CD14-positive monocyte (primary cell): ENCODE results near the gene TOMM40L. TPM values are rescaled to one million over a fixed set of nuclear protein-coding genes. Genes with fewer than 3 reads are reported as not detected.
A peak's percentile ranks its signal among the peaks of the same experiment; 100 is the strongest.

ENCODE experiments used
- DNase-seq, 3 donors: peaks; one replicate each; pipeline ENCODE4 v3.0.0-alpha.2; 2011 to 2022
- H2AFZ ChIP-seq: 2 replicates; pipeline ENCODE4 v1.6.0; 2012; ENCODE audit warnings: mild to moderate bottlenecking, low read depth, low read length, inconsistent platforms; ENCODE audit not compliant: insufficient read depth, poor library complexity, severe bottlenecking
- H3K27ac ChIP-seq, 2 donors: 1 replicate in 1 of 2; 2 replicates in 1 of 2; pipeline ENCODE4 v1.5.1; 2012 to 2013; ENCODE audit warnings: low read length in 2 of 2, control low read depth in 1 of 2, inconsistent platforms in 1 of 2, low read depth in 1 of 2, mild to moderate bottlenecking in 1 of 2
- H3K27me3 ChIP-seq, 2 donors: one replicate each; pipeline versions ENCODE4 v1.6.0 to v1.6.1; 2011 to 2013; ENCODE audit warnings: low read length in 2 of 2; ENCODE audit not compliant: control insufficient read depth in 2 of 2, insufficient read depth in 2 of 2
- H3K36me3 ChIP-seq, 2 donors: replicated peaks in 1 of 2; 1 replicate in 1 of 2; 2 replicates in 1 of 2; pipeline versions ENCODE4 v1.5.1 to v1.6.1; 2012 to 2013; ENCODE audit warnings: low read length in 2 of 2, control low read depth in 1 of 2, inconsistent platforms in 1 of 2, mild to moderate bottlenecking in 1 of 2; ENCODE audit not compliant: insufficient read depth in 2 of 2, control insufficient read depth in 1 of 2
- H3K4me1 ChIP-seq, 2 donors: 1 replicate in 1 of 2; 2 replicates in 1 of 2; pipeline versions ENCODE4 v1.5.1 to v1.6.1; 2012 to 2013; ENCODE audit warnings: low read length in 2 of 2, control low read depth in 1 of 2, inconsistent platforms in 1 of 2, mild to moderate bottlenecking in 1 of 2, moderate library complexity in 1 of 2; ENCODE audit not compliant: insufficient read depth in 2 of 2, control insufficient read depth in 1 of 2
- H3K4me2 ChIP-seq: replicated peaks from 2 replicates; pipeline ENCODE3; 2012; ENCODE audit warnings: low read length, moderate library complexity, mild to moderate bottlenecking; ENCODE audit not compliant: poor library complexity, severe bottlenecking; ENCODE audit errors: extremely low read depth
- H3K4me3 ChIP-seq, 3 experiments: fragments of 200-600 bp in 1 of 3; sonication (generic) in 1 of 3; replicated peaks in 1 of 3; 1 replicate in 2 of 3; 2 replicates in 1 of 3; pipeline ENCODE4 v1.5.1; 2011 to 2013; ENCODE audit warnings: low read length in 3 of 3, mild to moderate bottlenecking in 3 of 3, control low read depth in 2 of 3, low read depth in 2 of 3, inconsistent platforms in 1 of 3, moderate library complexity in 1 of 3
- H3K79me2 ChIP-seq: 2 replicates; pipeline ENCODE4 v1.6.0; 2012; ENCODE audit warnings: mild to moderate bottlenecking, control low read depth, inconsistent platforms, low read length, moderate library complexity; ENCODE audit not compliant: insufficient read depth
- H3K9ac ChIP-seq: 2 replicates; pipeline ENCODE4 v1.6.0; 2017; ENCODE audit warnings: low read length, mild to moderate bottlenecking; ENCODE audit not compliant: insufficient read depth, poor library complexity, severe bottlenecking
- H3K9me3 ChIP-seq, 2 donors: replicated peaks in 1 of 2; 1 replicate in 1 of 2; 2 replicates in 1 of 2; pipeline versions ENCODE4 v1.5.1 to v1.6.1; 2012 to 2013; ENCODE audit warnings: low read length in 2 of 2, control low read depth in 1 of 2; ENCODE audit not compliant: control insufficient read depth in 1 of 2, insufficient read depth in 1 of 2
- H4K20me1 ChIP-seq: 2 replicates; pipeline ENCODE4 v1.6.0; 2012; ENCODE audit warnings: mild to moderate bottlenecking, low read length, control low read depth, moderate library complexity; ENCODE audit not compliant: insufficient read depth
- H3K27ac Mint-ChIP-seq, 7 donors: one replicate each; pipeline ENCODE4 v1.8.0; 2020; ENCODE audit warnings: mild to moderate bottlenecking in 7 of 7, mixed read lengths in 7 of 7, moderate library complexity in 6 of 7, inconsistent platforms in 2 of 7
- H3K27me3 Mint-ChIP-seq, 3 donors: one replicate each; pipeline ENCODE4 v1.8.0; 2021 to 2022; ENCODE audit warnings: low read depth in 3 of 3, mild to moderate bottlenecking in 3 of 3, mixed read lengths in 3 of 3, moderate library complexity in 3 of 3, inconsistent platforms in 1 of 3
- H3K36me3 Mint-ChIP-seq, 2 donors: one replicate each; pipeline ENCODE4 v1.8.0; 2020; ENCODE audit warnings: mixed read lengths in 2 of 2, inconsistent platforms in 1 of 2, mild to moderate bottlenecking in 1 of 2
- H3K4me1 Mint-ChIP-seq: one replicate; pipeline ENCODE4 v1.8.0; 2020; ENCODE audit warnings: mild to moderate bottlenecking, mixed read lengths
- H3K4me3 Mint-ChIP-seq, 2 donors: one replicate each; pipeline ENCODE4 v1.8.0; 2020; ENCODE audit warnings: mild to moderate bottlenecking in 2 of 2, mixed read lengths in 2 of 2, moderate library complexity in 1 of 2
- H3K9me3 Mint-ChIP-seq, 7 donors: one replicate each; pipeline ENCODE4 v1.8.0; 2020 to 2022; ENCODE audit warnings: mixed read lengths in 7 of 7, mild to moderate bottlenecking in 6 of 7, moderate library complexity in 6 of 7, inconsistent platforms in 2 of 7
- WGBS: methylation state at CpG from one replicate; pipeline ENCODE4 v1.1.5; 2013; ENCODE audit warnings: missing lambda C conversion rate; ENCODE audit not compliant: insufficient coverage; 5-methylcytosine and 5-hydroxymethylcytosine counted together
- intact Hi-C, 2 donors: fragments of 100-400 bp; cut with micrococcal nuclease; formaldehyde crosslinking; loops; one replicate each; pipeline versions ENCODE4 v1.15.0 to v1.15.1; 2023
- polyA plus RNA-seq, 3 donors: library from polyadenylated mRNA; depleted of rRNA in 1 of 3; unstranded in 2 of 3; stranded (reverse) in 1 of 3; fragments of 300-500 nt in 2 of 3; fragments of >200 nt in 1 of 3; fragmentation: Illumina TruSeq in 2 of 3; gene quantifications; 1 replicate in 2 of 3; 2 replicates in 1 of 3; pipeline ENCODE4 v1.2.3, GENCODE V29; 2012 to 2021
- TF ChIP-seq, protein P1 (sequence below): fragments of 200-600 bp; IDR thresholded peaks from one replicate; pipeline ENCODE4 v1.8.0; 2022; ENCODE audit warnings: antibody characterized with exemption, mild to moderate bottlenecking

The TOMM40L gene
- polyA plus RNA-seq, 3 donors: 3.8 to 31.5 (median 5.2) TPM

DNA sequence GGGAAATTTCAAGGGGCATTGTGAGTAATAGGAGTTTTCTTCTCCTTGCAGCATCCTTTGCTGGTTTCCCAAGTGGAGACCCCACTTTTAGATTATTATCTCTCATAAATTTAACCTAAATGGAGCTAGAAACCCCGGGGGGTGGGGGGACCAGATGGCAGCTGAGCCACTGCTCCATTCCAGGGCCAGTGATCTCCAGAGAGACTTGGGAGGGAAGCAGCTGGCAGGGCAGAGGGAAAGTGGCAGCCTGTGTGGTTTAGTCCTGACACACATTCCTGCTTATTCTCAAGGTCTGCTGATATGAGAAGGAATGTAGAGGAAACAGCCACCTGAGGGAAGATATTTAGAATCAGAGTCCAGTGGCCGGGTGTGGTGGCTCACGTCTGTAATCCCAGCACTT, 49.0 kb downstream of the TOMM40L start:
- Histone ChIP-seq H3K9ac (no peak overlapping the region), H4K20me1 (no peaks in the 10 kb centered on the region), H3K9me3 (no peaks in the 10 kb centered on the region), H3K36me3 (no peaks in the 10 kb centered on the region), H3K27ac (no peak overlapping the region), H3K27me3 (no peaks in the 10 kb centered on the region), H3K79me2 (no peaks in the 10 kb centered on the region), H3K4me2 (no peak overlapping the region), H3K4me1 (no peaks in the 10 kb centered on the region), H3K4me3 (no peak overlapping the region), H2AFZ (no peak overlapping the region)
- no peak for DNase-seq
- intact Hi-C loops: no loop called here
- H3K9me3 Mint-ChIP-seq: peaks cover 0 to 3% (median 0%) of the 10 kb centered on the region in 7 donors
- no CpG with 5 or more reads among the region's 3 CpGs for WGBS
- no peaks in the 10 kb centered on the region for H3K4me1 Mint-ChIP-seq
- no peaks in the 10 kb centered on the region for H3K36me3 Mint-ChIP-seq
- H3K27me3 Mint-ChIP-seq: peaks cover 5 to 16% (median 13%) of the 10 kb centered on the region in 3 donors
- TF ChIP-seq, protein P1, sequence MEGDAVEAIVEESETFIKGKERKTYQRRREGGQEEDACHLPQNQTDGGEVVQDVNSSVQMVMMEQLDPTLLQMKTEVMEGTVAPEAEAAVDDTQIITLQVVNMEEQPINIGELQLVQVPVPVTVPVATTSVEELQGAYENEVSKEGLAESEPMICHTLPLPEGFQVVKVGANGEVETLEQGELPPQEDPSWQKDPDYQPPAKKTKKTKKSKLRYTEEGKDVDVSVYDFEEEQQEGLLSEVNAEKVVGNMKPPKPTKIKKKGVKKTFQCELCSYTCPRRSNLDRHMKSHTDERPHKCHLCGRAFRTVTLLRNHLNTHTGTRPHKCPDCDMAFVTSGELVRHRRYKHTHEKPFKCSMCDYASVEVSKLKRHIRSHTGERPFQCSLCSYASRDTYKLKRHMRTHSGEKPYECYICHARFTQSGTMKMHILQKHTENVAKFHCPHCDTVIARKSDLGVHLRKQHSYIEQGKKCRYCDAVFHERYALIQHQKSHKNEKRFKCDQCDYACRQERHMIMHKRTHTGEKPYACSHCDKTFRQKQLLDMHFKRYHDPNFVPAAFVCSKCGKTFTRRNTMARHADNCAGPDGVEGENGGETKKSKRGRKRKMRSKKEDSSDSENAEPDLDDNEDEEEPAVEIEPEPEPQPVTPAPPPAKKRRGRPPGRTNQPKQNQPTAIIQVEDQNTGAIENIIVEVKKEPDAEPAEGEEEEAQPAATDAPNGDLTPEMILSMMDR: no peak
- H3K27ac Mint-ChIP-seq: peak overlapping the region in 1 of 7 donors; percentile 49
- no peak overlapping the region for H3K4me3 Mint-ChIP-seq

Other genes starting within 250 kb of the TOMM40L start
- 10 to 100 TPM; 28.8 to 58.0 (median 35.9) TPM for gene F11R, start 204.9 kb upstream of the TOMM40L start, polyA plus RNA-seq
- gene TSTD1, start 187.1 kb upstream of the TOMM40L start, polyA plus RNA-seq: 10 to 100 TPM in 2 of 3 donors, 1 to 10 TPM in 1; 9.9 to 20.3 (median 11.8) TPM
- gene USF1, start 180.1 kb upstream of the TOMM40L start, polyA plus RNA-seq: 100 to 1,000 TPM in 1 of 3 donors, 10 to 100 TPM in 1, 1 to 10 TPM in 1; 6.3 to 335 (median 25.5) TPM
- 100 to 1,000 TPM; 101 to 140 (median 129) TPM for gene ARHGAP30, start 156.2 kb upstream of the TOMM40L start, polyA plus RNA-seq
- gene NECTIN4, start 136.5 kb upstream of the TOMM40L start, polyA plus RNA-seq: under 1 TPM in 2 of 3 donors, not detected in 1; 0.07 TPM
- under 1 TPM in 1 of 3 donors, not detected in 2; 0.08 TPM for gene KLHDC9, start 127.7 kb upstream of the TOMM40L start, polyA plus RNA-seq
- gene PFDN2, start 108.0 kb upstream of the TOMM40L start, polyA plus RNA-seq: 10 to 100 TPM; 59.1 to 80.7 (median 65.6) TPM
- 10 to 100 TPM; 28.4 to 84.7 (median 35.7) TPM for gene NIT1, start 108.0 kb upstream of the TOMM40L start, polyA plus RNA-seq
- 10 to 100 TPM; 40.9 to 56.3 (median 42.2) TPM for gene DEDD, start 93.4 kb upstream of the TOMM40L start, polyA plus RNA-seq
- 100 to 1,000 TPM; 100 to 120 (median 108) TPM for gene UFC1, start 72.1 kb upstream of the TOMM40L start, polyA plus RNA-seq
- gene USP21, start 66.6 kb upstream of the TOMM40L start, polyA plus RNA-seq: 10 to 100 TPM; 11.0 to 42.8 (median 11.3) TPM
- gene PPOX, start 59.6 kb upstream of the TOMM40L start, polyA plus RNA-seq: 10 to 100 TPM; 10.5 to 42.6 (median 10.8) TPM
- 10 to 100 TPM; 16.8 to 50.3 (median 21.0) TPM for gene B4GALT3, start 48.6 kb upstream of the TOMM40L start, polyA plus RNA-seq
- under 1 TPM in 2 of 3 donors, not detected in 1; 0.01 to 0.04 TPM for gene ADAMTS4, start 27.0 kb upstream of the TOMM40L start, polyA plus RNA-seq
- gene NDUFS2, start 23.7 kb upstream of the TOMM40L start, polyA plus RNA-seq: 100 to 1,000 TPM in 2 of 3 donors, 10 to 100 TPM in 1; 87.5 to 119 (median 101) TPM
- 1,000 to 10,000 TPM; 2,686 to 4,191 (median 2,715) TPM for gene FCER1G, start 10.8 kb upstream of the TOMM40L start, polyA plus RNA-seq
- gene APOA2, start 2.4 kb upstream of the TOMM40L start, polyA plus RNA-seq: not detected
- gene NR1I3, start 12.1 kb downstream of the TOMM40L start, polyA plus RNA-seq: not detected
- gene PCP4L1, start 32.7 kb downstream of the TOMM40L start, polyA plus RNA-seq: not detected
- gene MPZ, start 83.9 kb downstream of the TOMM40L start, polyA plus RNA-seq: 1 to 10 TPM in 1 of 3 donors, under 1 TPM in 1, not detected in 1; 0.16 to 9.4 TPM
- 100 to 1,000 TPM; 208 to 350 (median 323) TPM for gene SDHC, start 88.3 kb downstream of the TOMM40L start, polyA plus RNA-seq
- not detected for gene CFAP126, start 141.8 kb downstream of the TOMM40L start, polyA plus RNA-seq